Measurements from ENCODE around the gene SOX18.

DNA sequence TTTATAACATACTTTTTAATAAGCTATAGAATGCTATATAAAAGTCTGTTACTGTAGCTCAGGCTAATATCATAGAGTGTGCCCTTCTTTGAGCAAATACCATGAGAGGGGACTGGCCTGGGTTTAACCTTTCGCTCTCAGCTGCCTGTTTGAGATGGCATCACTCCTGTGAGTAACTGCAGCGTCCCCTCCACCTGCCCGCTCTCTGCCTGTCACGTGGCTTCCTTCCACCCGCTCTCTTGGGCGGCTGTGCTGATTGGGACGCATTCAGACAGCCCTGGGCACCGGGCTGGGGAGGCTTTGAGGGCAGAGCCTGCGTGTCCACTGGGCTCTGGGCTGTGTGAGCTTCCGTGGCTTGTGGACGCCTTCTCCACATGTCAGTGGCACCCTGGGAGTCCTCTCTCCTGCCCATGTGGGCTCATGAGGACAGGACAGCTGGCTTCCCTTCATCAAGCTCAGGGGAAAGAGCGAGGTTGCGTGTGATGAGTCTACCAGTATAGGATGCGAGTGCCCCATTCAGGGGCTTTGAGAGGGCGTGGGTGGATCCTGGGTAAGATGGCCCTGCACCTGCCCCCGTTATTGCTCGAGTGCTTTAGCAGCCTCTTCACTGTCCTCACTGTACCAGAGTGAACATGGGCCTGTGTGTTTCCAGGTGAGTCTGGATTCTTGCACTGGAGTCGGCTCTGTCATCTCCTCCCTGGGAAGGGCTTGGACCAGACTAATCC, 24.2 kb downstream of the SOX18 start:
- TF ChIP-seq SUZ12 (IDR thresholded peaks at IDR 0.05; ENCODE audit: extremely low read depth, insufficient read depth, insufficient read length), result no peak
- no peak for TF ChIP-seq YY1 (IDR thresholded peaks at IDR 0.05; ENCODE audit: insufficient read depth, insufficient read length)
- no peak for TF ChIP-seq ZNF274 (IDR thresholded peaks at IDR 0.05; ENCODE audit: low read depth, low read length)

All from NT2/D1 (cell line).